Thyroid gland (tissue), 4 donors: ENCODE data around the gene CDHR2.

ENCODE experiments used
- CTCF ChIP-seq, 6 experiments: fragments of 200-600 bp in 3 of 6; fragments of 450-650 bp in 3 of 6; sonication (generic) in 3 of 6; IDR thresholded peaks; one replicate each; pipeline ENCODE4 v1.5.1; 2016 to 2019; ENCODE audit warnings: antibody characterized with exemption in 6 of 6, mild to moderate bottlenecking in 2 of 6, inconsistent platforms in 1 of 6, moderate library complexity in 1 of 6
- POLR2A ChIP-seq, 2 donors: fragments of 450-650 bp; IDR thresholded peaks; one replicate each; pipeline ENCODE4 v1.6.1; 2017; ENCODE audit warnings: antibody characterized with exemption in 2 of 2, mild to moderate bottlenecking in 2 of 2, moderate library complexity in 1 of 2

- TF ChIP-seq CTCF (IDR thresholded peaks at IDR 0.05): no peak
- TF ChIP-seq POLR2A (IDR thresholded peaks at IDR 0.05): no peak
Measured at GRCh38 chr5:176545737-176546509, 3.2 kb upstream of the CDHR2 start.
